Measurements from ENCODE around the gene CDK6.

Gene CDK6

GRCh38 chr7:92731335-92732063, 104.9 kb downstream of the CDK6 start:
- DNase-seq = no peak

- DNase-seq = no peak
These were observed 105.6 kb downstream of the CDK6 start for GRCh38 chr7:92730808-92731207.

GRCh38 chr7:92729751-92730150, 106.6 kb downstream of the CDK6 start:
- DNase-seq = no peak

- no peak for DNase-seq
These were observed 107.2 kb downstream of the CDK6 start for GRCh38 chr7:92729172-92729571.

- DNase-seq = no peak
These were observed 108.6 kb downstream of the CDK6 start for GRCh38 chr7:92727755-92728154.

GRCh38 chr7:92725161-92725925, 111.0 kb downstream of the CDK6 start:
- DNase-seq = no peak

- DNase-seq = no peak
These were observed 112.4 kb downstream of the CDK6 start for GRCh38 chr7:92723943-92724342.

GRCh38 chr7:92723205-92723604, 113.2 kb downstream of the CDK6 start:
- DNase-seq = no peak

GRCh38 chr7:92722541-92722940, 113.8 kb downstream of the CDK6 start:
- DNase-seq = no peak

- no peak for DNase-seq
These were observed 115.6 kb downstream of the CDK6 start for GRCh38 chr7:92720604-92721350.

GRCh38 chr7:92717993-92718716, 118.2 kb downstream of the CDK6 start:
- DNase-seq = peak; percentile 30

- DNase-seq = no peak
These were observed 118.8 kb downstream of the CDK6 start for GRCh38 chr7:92717623-92717992.

- DNase-seq = no peak
These were observed 119.4 kb downstream of the CDK6 start for GRCh38 chr7:92716825-92717580.

- no peak for DNase-seq
These were observed 120.4 kb downstream of the CDK6 start for GRCh38 chr7:92715963-92716362.

- no peak for DNase-seq
These were observed 121.6 kb downstream of the CDK6 start for GRCh38 chr7:92714767-92715166.

- DNase-seq = no peak
These were observed 122.1 kb downstream of the CDK6 start for GRCh38 chr7:92714280-92714679.

- DNase-seq = no peak
These were observed 126.5 kb downstream of the CDK6 start for GRCh38 chr7:92709912-92710311.

GRCh38 chr7:92709150-92709549, 127.2 kb downstream of the CDK6 start:
- DNase-seq = no peak

- no peak for DNase-seq
These were observed 128.0 kb downstream of the CDK6 start for GRCh38 chr7:92708111-92709042.

GRCh38 chr7:92707435-92707834, 128.9 kb downstream of the CDK6 start:
- DNase-seq = no peak

GRCh38 chr7:92706563-92706962, 129.8 kb downstream of the CDK6 start:
- DNase-seq = no peak
